Tibial nerve (tissue), 4 donors: Measurements from ENCODE around the gene CCDC194.

Experiments
- CTCF ChIP-seq, 5 experiments: fragments of 200-600 bp in 3 of 5; fragments of 450-650 bp in 2 of 5; sonication (generic) in 3 of 5; IDR thresholded peaks; one replicate each; pipeline ENCODE4 v1.5.1; 2016 to 2019; ENCODE audit warnings: antibody characterized with exemption in 5 of 5, mild to moderate bottlenecking in 3 of 5, moderate library complexity in 2 of 5
- EP300 ChIP-seq, 2 donors: sonication (generic); formaldehyde crosslinking; IDR thresholded peaks; one replicate each; pipeline ENCODE4 v1.6.1; 2017; ENCODE audit warnings: antibody characterized with exemption in 2 of 2, mild to moderate bottlenecking in 1 of 2
- POLR2A ChIP-seq, 2 donors: fragments of 450-650 bp; IDR thresholded peaks; one replicate each; pipeline ENCODE4 v1.6.1; 2017; ENCODE audit warnings: antibody characterized with exemption in 2 of 2, mild to moderate bottlenecking in 2 of 2, moderate library complexity in 2 of 2

- TF ChIP-seq CTCF (IDR thresholded peaks at IDR 0.05), result no peak
- no peak for TF ChIP-seq POLR2A (IDR thresholded peaks at IDR 0.05)
- TF ChIP-seq EP300 (IDR thresholded peaks at IDR 0.05), result no peak
Observed at GRCh38 chr19:17419154-17419620, 25.2 kb upstream of the CCDC194 start.
